Measurements from ENCODE around the gene AWAT2. TPM values are rescaled to one million over a fixed set of nuclear protein-coding genes. Genes with fewer than 3 reads are reported as not detected.

Gene AWAT2
- total and polyA plus RNA-seq, 7 donors, result 0.60 TPM; not detected in 6

DNA sequence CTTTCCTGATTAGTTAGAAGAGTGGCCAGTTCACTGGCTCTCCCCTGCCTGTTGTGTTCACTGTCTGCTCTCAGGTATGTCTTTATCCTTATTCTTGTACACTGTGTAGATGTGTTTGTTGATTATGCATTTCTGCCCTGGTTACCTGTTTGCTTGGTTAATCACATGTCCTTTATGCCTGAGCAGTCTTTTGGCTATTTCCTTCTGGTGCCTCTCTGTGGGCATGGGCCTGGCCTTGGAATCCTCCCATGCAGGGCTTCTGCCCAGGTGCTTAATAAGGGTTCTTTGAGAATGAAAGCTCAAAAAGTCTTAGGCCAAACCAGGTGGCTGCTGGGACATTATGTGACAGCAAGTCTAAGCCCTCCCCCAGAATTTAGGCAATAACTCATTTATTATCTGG, 39.0 kb upstream of the AWAT2 start:
- DNase-seq, result no peak
- H3K27ac ChIP-seq, result no peak overlapping the region
- H3K9me3 ChIP-seq, result no peaks in the 10 kb centered on the region
- intact Hi-C loops (cut with DNase I), result no loop called here
- H3K27me3 ChIP-seq, result no peaks in the 10 kb centered on the region
- no peak overlapping the region for H3K4me3 ChIP-seq
- no peaks in the 10 kb centered on the region for H3K36me3 ChIP-seq
- TF ChIP-seq, protein P1, sequence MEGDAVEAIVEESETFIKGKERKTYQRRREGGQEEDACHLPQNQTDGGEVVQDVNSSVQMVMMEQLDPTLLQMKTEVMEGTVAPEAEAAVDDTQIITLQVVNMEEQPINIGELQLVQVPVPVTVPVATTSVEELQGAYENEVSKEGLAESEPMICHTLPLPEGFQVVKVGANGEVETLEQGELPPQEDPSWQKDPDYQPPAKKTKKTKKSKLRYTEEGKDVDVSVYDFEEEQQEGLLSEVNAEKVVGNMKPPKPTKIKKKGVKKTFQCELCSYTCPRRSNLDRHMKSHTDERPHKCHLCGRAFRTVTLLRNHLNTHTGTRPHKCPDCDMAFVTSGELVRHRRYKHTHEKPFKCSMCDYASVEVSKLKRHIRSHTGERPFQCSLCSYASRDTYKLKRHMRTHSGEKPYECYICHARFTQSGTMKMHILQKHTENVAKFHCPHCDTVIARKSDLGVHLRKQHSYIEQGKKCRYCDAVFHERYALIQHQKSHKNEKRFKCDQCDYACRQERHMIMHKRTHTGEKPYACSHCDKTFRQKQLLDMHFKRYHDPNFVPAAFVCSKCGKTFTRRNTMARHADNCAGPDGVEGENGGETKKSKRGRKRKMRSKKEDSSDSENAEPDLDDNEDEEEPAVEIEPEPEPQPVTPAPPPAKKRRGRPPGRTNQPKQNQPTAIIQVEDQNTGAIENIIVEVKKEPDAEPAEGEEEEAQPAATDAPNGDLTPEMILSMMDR (IDR thresholded peaks at IDR 0.05), result no peak
- peaks cover 0 to 11% (median 3%) of the 10 kb centered on the region in 4 donors for H3K4me1 ChIP-seq

DNA sequence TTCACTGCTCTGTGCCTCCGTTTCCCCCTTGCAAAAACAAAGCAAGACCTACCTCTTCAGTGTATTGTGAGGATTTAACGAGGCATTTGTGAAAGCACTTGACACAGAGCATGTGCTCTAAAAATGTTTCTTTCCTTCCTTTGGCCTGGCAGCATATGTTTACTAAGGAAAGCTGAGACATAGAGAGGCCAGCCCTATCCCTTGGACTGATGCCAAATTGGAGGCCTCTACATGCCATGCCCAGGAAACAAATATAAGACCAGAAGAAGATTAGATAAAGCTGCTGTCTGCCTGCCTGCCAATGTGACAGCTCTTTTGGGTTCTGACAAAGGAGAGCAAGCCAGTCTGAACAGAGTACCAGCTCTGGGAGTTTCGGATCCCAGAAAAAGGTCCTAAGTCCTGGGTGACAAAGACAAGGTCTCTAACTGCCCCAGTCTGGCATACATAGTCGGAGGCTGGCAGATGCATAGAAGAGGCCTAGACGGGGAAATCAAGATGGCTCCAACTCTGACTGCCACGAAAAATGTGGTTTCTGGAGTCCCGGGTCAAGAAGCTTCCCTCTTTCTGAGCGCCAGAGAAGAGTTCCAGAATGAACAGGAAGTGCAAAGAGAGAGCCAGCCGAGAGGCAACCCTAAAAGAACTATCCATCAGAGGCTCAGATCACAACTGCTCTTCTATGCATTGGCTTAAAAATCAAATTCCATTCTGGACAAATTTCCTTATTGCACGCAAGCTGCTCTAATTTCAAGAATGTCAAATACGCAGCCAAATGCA, 38.3 kb upstream of the AWAT2 start:
- intact Hi-C loops (cut with DNase I), result no loop called here
- no peak overlapping the region for H3K4me3 ChIP-seq
- no peaks in the 10 kb centered on the region for H3K36me3 ChIP-seq
- TF ChIP-seq, protein P1 (IDR thresholded peaks at IDR 0.05), result no peak
- TF ChIP-seq POLR2AphosphoS5 (IDR thresholded peaks at IDR 0.05) (no peak), EP300 (IDR thresholded peaks at IDR 0.05) (no peak), POLR2A (IDR thresholded peaks at IDR 0.05) (no peak)
- peaks cover 0 to 11% (median 3%) of the 10 kb centered on the region in 4 donors for H3K4me1 ChIP-seq
- no peaks in the 10 kb centered on the region for H3K9me3 ChIP-seq
- no peak overlapping the region for H3K27ac ChIP-seq
- WGBS, 2 donors, result 48 to 57% methylated on average over 11 of the region's 11 CpGs
- no peak for DNase-seq
- H3K27me3 ChIP-seq, result no peaks in the 10 kb centered on the region

DNA sequence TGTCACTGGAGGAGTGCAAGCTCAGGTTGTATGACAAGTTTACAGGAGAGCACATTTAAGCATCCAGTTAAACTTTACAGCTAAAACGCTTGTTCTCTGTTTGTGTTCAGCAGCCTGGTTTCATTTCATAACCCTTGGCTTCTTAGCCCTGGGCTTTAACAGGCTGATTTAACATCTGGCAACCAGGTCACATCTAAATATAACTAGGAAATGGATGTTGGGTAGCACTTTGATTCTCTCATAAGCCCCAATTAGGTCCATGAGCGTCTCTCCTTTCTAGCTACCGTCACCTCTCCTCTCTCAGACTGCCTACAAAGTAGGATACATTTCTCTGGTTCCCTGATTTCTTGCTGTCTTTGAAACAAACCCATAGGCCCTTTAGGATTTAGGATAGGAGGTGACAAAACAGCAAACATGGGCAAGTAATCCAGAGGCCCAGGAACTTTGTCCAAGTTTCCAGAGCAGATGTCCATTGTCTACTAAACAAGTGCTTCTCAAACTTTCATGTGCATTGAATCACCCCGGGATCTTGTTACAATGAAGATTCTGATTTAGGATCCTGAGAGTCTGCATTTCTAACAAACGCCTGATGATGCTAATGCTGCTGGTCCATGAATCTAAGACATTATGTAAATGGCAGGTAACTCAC, 35.0 kb upstream of the AWAT2 start:
- 75 to 79% methylated on average over 5 of the region's 5 CpGs for WGBS, 2 donors
- no peak overlapping the region for H3K27ac ChIP-seq
- TF ChIP-seq POLR2AphosphoS5 (IDR thresholded peaks at IDR 0.05) (no peak), EP300 (IDR thresholded peaks at IDR 0.05) (no peak), POLR2A (IDR thresholded peaks at IDR 0.05) (no peak)
- TF ChIP-seq, protein P1 (IDR thresholded peaks at IDR 0.05), result no peak
- no peak for DNase-seq
- no peaks in the 10 kb centered on the region for H3K9me3 ChIP-seq
- peaks cover 0 to 11% (median 3%) of the 10 kb centered on the region in 4 donors for H3K4me1 ChIP-seq
- no peaks in the 10 kb centered on the region for H3K27me3 ChIP-seq
- H3K36me3 ChIP-seq, result no peaks in the 10 kb centered on the region
- intact Hi-C loops (cut with DNase I), result no loop called here
- no peak overlapping the region for H3K4me3 ChIP-seq

DNA sequence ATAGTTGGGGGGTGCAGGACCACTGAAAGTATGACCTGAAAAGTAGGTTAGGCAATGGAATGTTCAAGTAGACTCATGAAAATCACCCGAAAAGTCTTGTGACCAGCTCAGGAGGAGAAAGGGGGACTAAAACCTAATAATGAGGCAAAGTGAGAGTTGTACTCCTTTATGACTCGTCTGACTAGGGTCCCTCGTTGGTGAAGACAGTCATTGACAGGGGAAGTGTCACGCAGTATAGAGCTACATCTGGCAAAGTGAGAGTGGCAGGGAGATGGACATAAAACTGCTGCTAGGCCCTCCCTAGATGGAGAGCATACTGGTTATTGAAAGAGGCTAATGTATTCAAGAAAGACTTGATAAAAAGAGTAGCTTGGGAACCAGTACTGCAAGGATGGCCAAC, 33.0 kb upstream of the AWAT2 start:
- intact Hi-C loops (cut with DNase I), result no loop called here
- WGBS, 2 donors, result 63 to 77% methylated on average over 4 of the region's 4 CpGs
- no peak overlapping the region for H3K4me3 ChIP-seq

More for the DNA sequence above, 33.0 kb upstream of the AWAT2 start:
- Histone ChIP-seq H3K36me3 (no peaks in the 10 kb centered on the region), H3K4me1 (peaks cover 0 to 3% (median 0%) of the 10 kb centered on the region in 4 donors), H3K9me3 (no peaks in the 10 kb centered on the region), H3K27ac (no peak overlapping the region), H3K27me3 (no peaks in the 10 kb centered on the region)
- no peak for DNase-seq
- TF ChIP-seq POLR2A (IDR thresholded peaks at IDR 0.05) (no peak), EP300 (IDR thresholded peaks at IDR 0.05) (no peak), POLR2AphosphoS5 (IDR thresholded peaks at IDR 0.05) (no peak)
- TF ChIP-seq, protein P1 (IDR thresholded peaks at IDR 0.05), result no peak
